H9 (cell line): Measurements from ENCODE around the gene COL18A1. TPM values are rescaled to one million over a fixed set of nuclear protein-coding genes. Genes with fewer than 3 reads are reported as not detected.

Source experiments
- DNase-seq: peaks from one replicate; pipeline ENCODE4 v3.0.0-alpha.2; 2017
- H2AFZ ChIP-seq: one replicate; pipeline ENCODE4 v1.6.1; 2013; ENCODE audit warnings: mild to moderate bottlenecking, low read length, control low read depth, moderate library complexity
- H2AK5ac ChIP-seq: 2 replicates; pipeline ENCODE4 v1.6.1; 2013; ENCODE audit warnings: low read length, control low read depth, mixed read lengths; ENCODE audit not compliant: insufficient read length
- H2BK120ac ChIP-seq: one replicate; pipeline ENCODE4 v1.6.1; 2013; ENCODE audit warnings: low read depth, mild to moderate bottlenecking, low read length, control low read depth, inconsistent platforms; ENCODE audit not compliant: poor library complexity, severe bottlenecking
- H2BK12ac ChIP-seq: 2 replicates; pipeline ENCODE4 v1.6.1; 2013; ENCODE audit warnings: low read length, control low read depth, mixed read lengths, low read depth; ENCODE audit not compliant: insufficient read length
- H2BK15ac ChIP-seq: 2 replicates; pipeline ENCODE4 v1.6.1; 2013; ENCODE audit warnings: low read depth, low read length, control low read depth
- H2BK20ac ChIP-seq: one replicate; pipeline ENCODE4 v1.6.1; 2013; ENCODE audit warnings: low read depth, mild to moderate bottlenecking, low read length, control low read depth, inconsistent platforms; ENCODE audit not compliant: poor library complexity, severe bottlenecking
- H2BK5ac ChIP-seq: 2 replicates; pipeline ENCODE4 v1.6.1; 2013; ENCODE audit warnings: low read length, control low read depth, mixed read lengths; ENCODE audit not compliant: insufficient read length
- H3K14ac ChIP-seq: 2 replicates; pipeline ENCODE4 v1.6.1; 2013; ENCODE audit warnings: low read length, control low read depth; ENCODE audit not compliant: insufficient read depth
- H3K18ac ChIP-seq: 2 replicates; pipeline ENCODE4 v1.6.1; 2013; ENCODE audit warnings: low read depth, mild to moderate bottlenecking, mixed read lengths, low read length, control low read depth; ENCODE audit not compliant: insufficient read length
- H3K23ac ChIP-seq: 2 replicates; pipeline ENCODE4 v1.6.1; 2013; ENCODE audit warnings: low read length, control low read depth, mixed read lengths, low read depth; ENCODE audit not compliant: insufficient read length
- H3K23me2 ChIP-seq: 2 replicates; pipeline ENCODE4 v1.6.1; 2013; ENCODE audit warnings: low read depth, mild to moderate bottlenecking, mixed read lengths, low read length, control low read depth; ENCODE audit not compliant: insufficient read length, poor library complexity, severe bottlenecking
- H3K27ac ChIP-seq: 2 replicates; pipeline ENCODE4 v1.5.1; 2013; ENCODE audit warnings: low read length, control low read depth, mixed read lengths, low read depth; ENCODE audit not compliant: insufficient read length
- H3K27me3 ChIP-seq: 2 replicates; pipeline ENCODE4 v1.6.1; 2013; ENCODE audit warnings: low read length, control low read depth, inconsistent platforms; ENCODE audit not compliant: insufficient read depth
- H3K4ac ChIP-seq: 2 replicates; pipeline ENCODE4 v1.6.1; 2013; ENCODE audit warnings: low read depth, mild to moderate bottlenecking, control low read depth, inconsistent platforms, low read length, moderate library complexity
- H3K4me1 ChIP-seq: 2 replicates; pipeline ENCODE4 v1.6.1; 2013; ENCODE audit warnings: low read length, control low read depth, inconsistent platforms; ENCODE audit not compliant: insufficient read depth
- H3K4me2 ChIP-seq: 2 replicates; pipeline ENCODE4 v1.6.1; 2013; ENCODE audit warnings: low read length, control low read depth, mixed read lengths; ENCODE audit not compliant: insufficient read length, insufficient read depth
- H3K56ac ChIP-seq: 2 replicates; pipeline ENCODE4 v1.6.1; 2013; ENCODE audit warnings: low read depth, mild to moderate bottlenecking, mixed read lengths, low read length, control low read depth; ENCODE audit not compliant: insufficient read length
- H3K79me1 ChIP-seq: 2 replicates; pipeline ENCODE4 v1.6.1; 2013; ENCODE audit warnings: low read depth, mild to moderate bottlenecking, moderate library complexity, low read length, control low read depth, inconsistent platforms; ENCODE audit not compliant: insufficient read depth, poor library complexity, severe bottlenecking
- H3K79me2 ChIP-seq: 2 replicates; pipeline ENCODE4 v1.6.1; 2013; ENCODE audit warnings: low read length, control low read depth, inconsistent platforms; ENCODE audit not compliant: insufficient read depth
- H3K9ac ChIP-seq: 2 replicates; pipeline ENCODE4 v1.6.1; 2013; ENCODE audit warnings: low read length, control low read depth, mixed read lengths; ENCODE audit not compliant: insufficient read length; ENCODE audit errors: extremely low read depth
- H3K9me3 ChIP-seq: one replicate; pipeline ENCODE4 v1.6.1; 2013; ENCODE audit warnings: low read depth, low read length, inconsistent platforms; ENCODE audit not compliant: control insufficient read depth
- H3T11ph ChIP-seq: one replicate; pipeline ENCODE4 v1.6.1; 2013; ENCODE audit warnings: mild to moderate bottlenecking, low read length, control low read depth, inconsistent platforms
- H4K20me1 ChIP-seq: one replicate; pipeline ENCODE4 v1.6.1; 2013; ENCODE audit not compliant: control insufficient read depth, insufficient read length, insufficient read depth
- H4K5ac ChIP-seq: 2 replicates; pipeline ENCODE4 v1.6.1; 2013; ENCODE audit warnings: low read depth, mild to moderate bottlenecking, mixed read lengths, low read length, control low read depth; ENCODE audit not compliant: insufficient read length
- H4K8ac ChIP-seq: replicated peaks from 2 replicates; pipeline ENCODE4 v1.6.1; 2013; ENCODE audit warnings: low read length, control low read depth, mixed read lengths, low read depth; ENCODE audit not compliant: insufficient read length
- H4K91ac ChIP-seq: 2 replicates; pipeline ENCODE4 v1.6.1; 2013; ENCODE audit warnings: low read depth, mild to moderate bottlenecking, moderate library complexity, mixed read lengths, low read length, control low read depth; ENCODE audit not compliant: insufficient read length
- H3K27ac Mint-ChIP-seq, 3 experiments: 2 replicates in 2 of 3; 3 replicates in 1 of 3; pipeline ENCODE4 v1.8.0; 2020 to 2021; ENCODE audit warnings: mixed read lengths in 3 of 3, mild to moderate bottlenecking in 1 of 3, moderate library complexity in 1 of 3
- H3K27me3 Mint-ChIP-seq: 2 replicates; pipeline ENCODE4 v1.8.0; 2021; ENCODE audit warnings: low read depth, mild to moderate bottlenecking, moderate library complexity, mixed read lengths
- H3K36me3 Mint-ChIP-seq, 3 experiments: 2 replicates in 2 of 3; 3 replicates in 1 of 3; pipeline ENCODE4 v1.8.0; 2020 to 2021; ENCODE audit warnings: low read depth in 3 of 3, mixed read lengths in 3 of 3; ENCODE audit not compliant: insufficient read depth in 1 of 3
- H3K4me1 Mint-ChIP-seq, 2 experiments: 2 replicates each; pipeline ENCODE4 v1.8.0; 2020; ENCODE audit warnings: mixed read lengths in 2 of 2
- H3K4me3 Mint-ChIP-seq, 2 experiments: 2 replicates in 1 of 2; 3 replicates in 1 of 2; pipeline ENCODE4 v1.8.0; 2020 to 2021; ENCODE audit warnings: mild to moderate bottlenecking in 2 of 2, mixed read lengths in 2 of 2, moderate library complexity in 1 of 2
- H3K9me3 Mint-ChIP-seq, 2 experiments: 2 replicates in 1 of 2; 3 replicates in 1 of 2; pipeline ENCODE4 v1.8.0; 2020; ENCODE audit warnings: mild to moderate bottlenecking in 2 of 2, mixed read lengths in 2 of 2, moderate library complexity in 1 of 2
- CTCF ChIP-seq: fragments of 200-600 bp; sonication (generic); conservative IDR thresholded peaks from 3 replicates; pipeline ENCODE4 v1.8.0; 2021; ENCODE audit warnings: antibody characterized with exemption, mild to moderate bottlenecking
- WGBS: extraction: QIAGEN DNeasy Blood & Tissue Kit; methylation state at CpG from one replicate; pipeline ENCODE4 v1.1.7; 2013; ENCODE audit warnings: missing lambda C conversion rate, low lambda C conversion rate, mixed read lengths; ENCODE audit not compliant: insufficient read length; ENCODE audit errors: extremely low coverage; 5-methylcytosine and 5-hydroxymethylcytosine counted together
- total RNA-seq: library from RNA; stranded (reverse); gene quantifications from 2 replicates; pipeline ENCODE4 v1.2.1, GENCODE V29; 2021

COL18A1 gene
- total RNA-seq, 1 experiment from 2014 or later: 232 TPM

GRCh38 chr21:45390831-45391742 is 13.9 kb upstream of the COL18A1 start:
- DNase-seq: no peak
- H3K79me1 ChIP-seq: no peaks in the 10 kb centered on the region
- Mint-ChIP-seq H3K4me1 (peaks cover 4% of the 10 kb centered on the region in 2 experiments; a peak in 1 of 4 replicates), H3K36me3 (no peaks in the 10 kb centered on the region), H3K4me3 (no peak overlapping the region), H3K27me3 (peaks cover 23% of the 10 kb centered on the region), H3K9me3 (no peaks in the 10 kb centered on the region), H3K27ac (no peak overlapping the region)
- H3K4me2 ChIP-seq: no peak overlapping the region
- no peak for TF ChIP-seq CTCF
- H3K23me2 ChIP-seq: no peaks in the 10 kb centered on the region
- H2BK120ac ChIP-seq: no peak overlapping the region
- H2BK12ac ChIP-seq: no peak overlapping the region
- no peak overlapping the region for H2BK15ac ChIP-seq
- H4K20me1 ChIP-seq: no peaks in the 10 kb centered on the region
- H4K91ac ChIP-seq: no peak overlapping the region
- H2AK5ac ChIP-seq: no peak overlapping the region
- H3K27ac ChIP-seq: no peak overlapping the region
- WGBS: no CpG with 5 or more reads among the region's 32 CpGs
- no peak overlapping the region for H3K56ac ChIP-seq
- no peak overlapping the region for H4K8ac ChIP-seq
- H3K79me2 ChIP-seq: no peaks in the 10 kb centered on the region
- H3K9me3 ChIP-seq: no peaks in the 10 kb centered on the region
- no peak overlapping the region for H3T11ph ChIP-seq
- H3K9ac ChIP-seq: no peak overlapping the region
- H3K4me1 ChIP-seq: no peaks in the 10 kb centered on the region
- H4K5ac ChIP-seq: no peak overlapping the region
- no peak overlapping the region for H3K14ac ChIP-seq
- H3K27me3 ChIP-seq: no peaks in the 10 kb centered on the region
- no peak overlapping the region for H3K18ac ChIP-seq
- no peak overlapping the region for H3K23ac ChIP-seq
- no peak overlapping the region for H2BK5ac ChIP-seq
- H3K4ac ChIP-seq: no peak overlapping the region
- H2AFZ ChIP-seq: no peak overlapping the region
- H2BK20ac ChIP-seq: no peak overlapping the region
